Nephron progenitor cell (in vitro differentiated cells): ENCODE results near the gene ARHGAP19.
A peak's percentile ranks its signal among the peaks of the same experiment; 100 is the strongest.
"Not testable (repeated sequence)": the region's sequence is repeated elsewhere in the genome, so short reads cannot be mapped to it uniquely, and the experiment has no call there.

Experiments used
- DNase-seq: peaks from one replicate; pipeline ENCODE4 v3.0.0; 2021
- H3K27ac Mint-ChIP-seq: 2 replicates; pipeline ENCODE4 v1.8.0; 2021; ENCODE audit warnings: mild to moderate bottlenecking, moderate library complexity, mixed read lengths
- H3K27me3 Mint-ChIP-seq: 2 replicates; pipeline ENCODE4 v1.8.0; 2021; ENCODE audit warnings: mild to moderate bottlenecking, low read depth, mixed read lengths; ENCODE audit not compliant: poor library complexity
- H3K36me3 Mint-ChIP-seq: 2 replicates; pipeline ENCODE4 v1.8.0; 2021; ENCODE audit warnings: low read depth, mixed read lengths
- H3K4me1 Mint-ChIP-seq: 2 replicates; pipeline ENCODE4 v1.8.0; 2021; ENCODE audit warnings: mixed read lengths
- H3K4me3 Mint-ChIP-seq: 2 replicates; pipeline ENCODE4 v1.8.0; 2021; ENCODE audit warnings: mild to moderate bottlenecking, moderate library complexity, mixed read lengths
- H3K9me3 Mint-ChIP-seq: 2 replicates; pipeline ENCODE4 v1.8.0; 2021; ENCODE audit warnings: mild to moderate bottlenecking, moderate library complexity, mixed read lengths
- TF ChIP-seq, protein P1 (sequence below): fragments of 200-600 bp; sonication (generic); IDR thresholded peaks from 2 replicates; pipeline ENCODE4 v1.5.0; 2021; ENCODE audit warnings: antibody characterized with exemption

Gene ARHGAP19

DNA sequence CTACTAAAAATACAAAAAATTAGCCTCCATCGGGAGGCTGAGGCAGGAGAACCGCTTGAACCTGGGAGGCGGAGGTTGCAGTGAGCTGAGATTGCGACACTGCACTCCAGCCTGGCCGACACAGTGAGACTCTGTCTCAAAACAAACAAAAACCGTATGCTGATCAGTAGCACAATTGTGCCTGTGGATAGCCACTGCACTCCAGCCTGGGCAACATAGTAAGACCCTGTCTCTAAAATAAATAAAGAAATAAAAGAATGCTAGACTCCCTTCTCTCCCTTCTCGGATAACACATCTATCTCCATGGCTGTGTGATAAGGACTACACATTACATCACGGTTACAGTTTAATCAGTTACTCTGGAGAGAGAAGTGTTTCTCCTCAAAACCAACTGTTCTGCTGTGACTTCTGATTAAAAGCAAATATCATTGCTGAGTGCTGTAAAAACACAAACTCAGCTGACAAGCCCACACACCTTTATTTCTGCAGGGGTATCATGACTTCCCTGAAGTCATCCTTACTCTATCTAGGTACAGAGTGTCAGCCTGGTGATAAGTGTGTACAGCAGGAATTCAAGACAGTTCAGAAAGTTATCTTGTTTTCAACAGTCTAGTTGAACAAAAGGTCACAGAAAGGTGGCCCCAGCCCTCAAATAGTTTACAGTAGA, 5.3 kb upstream of the ARHGAP19 start:
- no peak for DNase-seq
- Mint-ChIP-seq H3K27ac (peak overlapping the region; percentile 5), H3K27me3 (peaks cover 11% of the 10 kb centered on the region), H3K4me1 (peaks cover 20% of the 10 kb centered on the region), H3K9me3 (no peaks in the 10 kb centered on the region), H3K36me3 (no peaks in the 10 kb centered on the region), H3K4me3 (no peak overlapping the region)
- TF ChIP-seq, protein P1, sequence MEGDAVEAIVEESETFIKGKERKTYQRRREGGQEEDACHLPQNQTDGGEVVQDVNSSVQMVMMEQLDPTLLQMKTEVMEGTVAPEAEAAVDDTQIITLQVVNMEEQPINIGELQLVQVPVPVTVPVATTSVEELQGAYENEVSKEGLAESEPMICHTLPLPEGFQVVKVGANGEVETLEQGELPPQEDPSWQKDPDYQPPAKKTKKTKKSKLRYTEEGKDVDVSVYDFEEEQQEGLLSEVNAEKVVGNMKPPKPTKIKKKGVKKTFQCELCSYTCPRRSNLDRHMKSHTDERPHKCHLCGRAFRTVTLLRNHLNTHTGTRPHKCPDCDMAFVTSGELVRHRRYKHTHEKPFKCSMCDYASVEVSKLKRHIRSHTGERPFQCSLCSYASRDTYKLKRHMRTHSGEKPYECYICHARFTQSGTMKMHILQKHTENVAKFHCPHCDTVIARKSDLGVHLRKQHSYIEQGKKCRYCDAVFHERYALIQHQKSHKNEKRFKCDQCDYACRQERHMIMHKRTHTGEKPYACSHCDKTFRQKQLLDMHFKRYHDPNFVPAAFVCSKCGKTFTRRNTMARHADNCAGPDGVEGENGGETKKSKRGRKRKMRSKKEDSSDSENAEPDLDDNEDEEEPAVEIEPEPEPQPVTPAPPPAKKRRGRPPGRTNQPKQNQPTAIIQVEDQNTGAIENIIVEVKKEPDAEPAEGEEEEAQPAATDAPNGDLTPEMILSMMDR: no peak

DNA sequence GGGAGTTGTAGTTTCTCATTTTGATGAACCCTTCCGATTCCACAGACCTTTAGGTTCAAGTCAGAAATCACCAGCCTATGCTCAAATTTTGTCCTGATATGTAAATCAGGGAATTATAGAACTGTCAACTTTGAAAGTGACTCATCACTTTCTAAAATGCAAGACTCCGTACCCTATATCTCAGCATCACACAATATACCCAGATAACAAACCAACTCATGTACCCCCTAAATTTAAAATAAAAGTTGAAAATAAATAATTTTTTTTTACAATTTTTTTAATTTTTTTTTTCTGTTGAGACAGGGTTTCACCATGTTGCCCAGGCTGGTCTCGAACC, 393 bp upstream of the ARHGAP19 start:
- H3K9me3 Mint-ChIP-seq: peaks cover 4% of the 10 kb centered on the region
- peaks cover 5% of the 10 kb centered on the region for H3K27me3 Mint-ChIP-seq
- H3K27ac Mint-ChIP-seq: no peak overlapping the region
- TF ChIP-seq, protein P1: no peak
- DNase-seq: no peak
- peaks cover 37% of the 10 kb centered on the region for H3K4me1 Mint-ChIP-seq
- peaks cover 25% of the 10 kb centered on the region for H3K36me3 Mint-ChIP-seq
- peak overlapping the region; percentile 95 for H3K4me3 Mint-ChIP-seq

- Mint-ChIP-seq H3K4me3 (peak overlapping the region; percentile 95), H3K36me3 (peaks cover 35% of the 10 kb centered on the region), H3K27me3 (peaks cover 5% of the 10 kb centered on the region), H3K27ac (peak overlapping the region; percentile 98), H3K4me1 (peaks cover 35% of the 10 kb centered on the region), H3K9me3 (peaks cover 4% of the 10 kb centered on the region)
- TF ChIP-seq, protein P1: no peak
- no peak for DNase-seq
Measured at GRCh38 chr10:97291357-97292096, 910 bp downstream of the ARHGAP19 start.

GRCh38 chr10:97290576-97291356, 1.7 kb downstream of the ARHGAP19 start:
- not testable (repeated sequence) for H3K27me3 Mint-ChIP-seq, H3K9me3 Mint-ChIP-seq, DNase-seq
- Mint-ChIP-seq H3K36me3 (peaks cover 39% of the 10 kb centered on the region), H3K4me3 (peak overlapping the region; percentile 95), H3K4me1 (peaks cover 35% of the 10 kb centered on the region), H3K27ac (peak overlapping the region; percentile 22)

DNA sequence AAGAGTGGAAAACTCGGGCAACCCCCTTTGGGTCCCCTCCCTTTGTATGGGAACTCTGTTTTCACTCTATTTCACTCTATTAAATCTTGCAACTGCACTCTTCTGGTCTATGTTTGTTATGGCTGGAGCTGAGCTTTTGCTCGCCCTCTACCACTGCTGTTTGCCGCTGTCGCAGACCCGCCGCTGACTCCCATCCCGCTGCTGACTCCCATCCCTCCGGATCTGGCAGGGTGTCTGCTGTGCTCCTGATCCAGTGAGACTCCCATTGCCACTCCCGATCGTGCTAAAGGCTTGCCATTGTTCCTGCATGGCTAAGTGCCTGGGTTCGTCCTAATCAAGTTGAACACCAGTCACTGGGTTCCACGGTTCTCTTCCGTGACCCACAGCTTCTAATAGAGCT, 2.4 kb downstream of the ARHGAP19 start:
- H3K27me3 Mint-ChIP-seq, H3K27ac Mint-ChIP-seq: not testable (repeated sequence)
- peak overlapping the region; percentile 70 for H3K4me3 Mint-ChIP-seq

DNA sequence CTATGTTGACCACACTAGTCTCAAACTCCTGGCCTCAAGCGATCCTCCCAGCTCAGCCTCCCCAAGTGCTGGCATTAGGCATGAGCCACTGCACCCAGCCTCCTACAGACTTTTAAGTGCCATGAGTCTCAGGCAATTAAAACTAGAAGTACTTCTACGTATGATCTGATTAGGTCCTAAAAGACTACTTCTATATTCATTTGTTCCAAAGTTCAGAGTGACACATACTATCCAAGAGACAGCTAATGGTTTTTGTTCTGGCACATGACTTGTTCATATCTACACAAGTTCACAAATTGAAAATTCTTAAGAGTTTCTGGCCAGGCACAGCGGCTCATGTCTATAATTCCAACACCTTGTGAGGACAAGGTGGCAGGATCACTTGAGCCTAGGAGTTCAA, 11.7 kb downstream of the ARHGAP19 start:
- H3K27ac Mint-ChIP-seq: no peak overlapping the region
- no peaks in the 10 kb centered on the region for H3K9me3 Mint-ChIP-seq
- H3K4me3 Mint-ChIP-seq: no peak overlapping the region
- H3K4me1 Mint-ChIP-seq: peaks cover 10% of the 10 kb centered on the region
- DNase-seq: no peak
- peaks cover 2% of the 10 kb centered on the region for H3K36me3 Mint-ChIP-seq
- H3K27me3 Mint-ChIP-seq: no peaks in the 10 kb centered on the region
- TF ChIP-seq, protein P1: no peak

More for the DNA sequence above, 2.4 kb downstream of the ARHGAP19 start:
- Mint-ChIP-seq H3K36me3 (peaks cover 41% of the 10 kb centered on the region), H3K4me1 (peaks cover 35% of the 10 kb centered on the region)
- H3K9me3 Mint-ChIP-seq, DNase-seq: not testable (repeated sequence)
